Kidney (tissue), 14 donors: ENCODE results near the gene DEFB132. TPM values are rescaled to one million over a fixed set of nuclear protein-coding genes. Genes with fewer than 3 reads are reported as not detected.

Source experiments
- DNase-seq, 5 donors: peaks; one replicate each; pipeline ENCODE4 v3.0.0-alpha.2; 2013 to 2020
- FAIRE-seq: peaks from 2 replicates; lab custom pipeline; 2012; peaks lifted over from hg19 to GRCh38; lab: Jason Lieb, UNC
- H3K27ac ChIP-seq, 2 donors: one replicate each; pipeline ENCODE4 v1.7.0; 2013; ENCODE audit warnings: low read depth in 2 of 2, low read length in 2 of 2, inconsistent platforms in 1 of 2
- H3K27me3 ChIP-seq: one replicate; pipeline ENCODE4 v1.7.1; 2013; ENCODE audit warnings: low read length, inconsistent platforms; ENCODE audit not compliant: control insufficient read depth, insufficient read depth
- H3K36me3 ChIP-seq, 3 donors: one replicate each; pipeline versions ENCODE4 v1.7.0 to v1.7.1; 2013; ENCODE audit warnings: low read length in 3 of 3, control low read depth in 1 of 3, inconsistent platforms in 1 of 3; ENCODE audit not compliant: insufficient read depth in 3 of 3, control insufficient read depth in 2 of 3
- H3K4me1 ChIP-seq, 3 donors: one replicate each; pipeline versions ENCODE4 v1.7.0 to v1.7.1; 2013; ENCODE audit warnings: low read length in 3 of 3, inconsistent platforms in 1 of 3, low read depth in 1 of 3; ENCODE audit not compliant: control insufficient read depth in 2 of 3, insufficient read depth in 2 of 3
- H3K4me3 ChIP-seq, 3 donors: one replicate each; pipeline versions ENCODE4 v1.7.0 to v1.8.1; 2013; ENCODE audit warnings: low read length in 3 of 3, control low read depth in 1 of 3, inconsistent platforms in 1 of 3
- H3K9ac ChIP-seq, 3 donors: one replicate each; pipeline versions ENCODE4 v1.7.0 to v1.7.1; 2013; ENCODE audit warnings: low read length in 3 of 3, control low read depth in 1 of 3, inconsistent platforms in 1 of 3
- H3K9me3 ChIP-seq, 3 donors: one replicate each; pipeline versions ENCODE4 v1.7.0 to v1.7.1; 2013; ENCODE audit warnings: low read length in 3 of 3, control low read depth in 1 of 3, inconsistent platforms in 1 of 3; ENCODE audit not compliant: control insufficient read depth in 2 of 3, insufficient read depth in 1 of 3
- CTCF ChIP-seq: IDR thresholded peaks from 3 replicates; pipeline ENCODE4 v1.5.1; 2012; ENCODE audit warnings: mild to moderate bottlenecking, moderate library complexity, borderline replicate concordance; ENCODE audit not compliant: insufficient read depth; ENCODE audit errors: extremely low read depth
- intact Hi-C: fragments of 100-400 bp; cut with DNase I; formaldehyde crosslinking; loops from one replicate; pipeline ENCODE4 v1.11.1; 2022
- polyA plus RNA-seq: library from polyadenylated mRNA; stranded (reverse); fragments of 350-450 nt; fragmentation: Illumina TruSeq; extraction: RNeasy Lipid Tissue Mini Kit (QIAGEN cat#74804); gene quantifications from one replicate; pipeline ENCODE4 v1.2.3, GENCODE V29; 2014; ENCODE audit warnings: low read depth, low replicate concordance; ENCODE audit not compliant: insufficient read depth
- total RNA-seq: library from RNA; stranded (reverse); fragmentation: NEBNext Ultra II Directional; extraction: Animal tissue kit (Norgen Biotek cat#: 25700); gene quantifications from one replicate; pipeline ENCODE4 v1.2.1, GENCODE V29; 2021
- donor health status: control.
- donor health status: control.
- donor health status: control.
- donor health status: control.
- donor health status: control.
- donor health status: DM: yes; HTN: yes; CAD: no.
- donor health status: Normal renal cell carcinoma (clear cell type).

The DEFB132 gene
- total and polyA plus RNA-seq, 2 donors from 2014 or later, result 0.24 TPM; not detected in 1

DNA sequence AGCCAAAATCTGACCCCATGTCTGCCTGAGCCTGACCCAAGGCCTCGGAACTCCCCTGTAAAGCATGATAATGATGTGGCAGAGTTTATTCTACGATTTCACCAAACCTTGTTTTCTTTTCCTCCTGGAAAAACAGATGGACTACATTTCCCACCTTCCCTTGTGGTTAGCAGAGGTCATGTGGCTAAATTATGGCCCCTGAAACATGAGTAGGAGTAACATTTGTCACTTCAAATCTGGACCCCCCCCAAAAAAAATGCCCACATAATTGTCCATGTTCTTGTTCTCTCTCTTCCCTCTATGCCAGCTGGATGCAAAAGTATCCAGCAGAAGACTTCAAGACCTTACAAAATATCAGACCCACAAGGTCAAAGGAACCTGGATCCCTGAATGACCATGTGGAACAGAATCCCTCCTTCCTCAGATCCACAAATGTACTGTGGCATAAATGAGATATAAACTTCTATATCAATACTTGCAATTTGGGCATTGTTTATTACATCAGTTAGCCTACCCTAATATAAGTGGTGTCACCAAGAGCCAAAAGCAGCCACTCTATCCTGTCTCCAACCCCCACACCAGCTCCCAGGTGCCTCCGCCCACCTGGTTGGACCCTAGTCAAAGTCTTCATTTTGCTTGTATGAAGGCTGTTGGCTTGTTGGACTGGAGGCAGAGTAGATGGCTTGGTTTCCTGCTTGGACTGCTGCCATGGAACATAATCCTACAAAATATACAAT lies 31.6 kb downstream of the DEFB132 start:
- intact Hi-C loops, result no loop called here
- Histone ChIP-seq H3K9ac (peak overlapping the region in 1 of 3 donors; percentile 88), H3K4me1 (peaks cover 0 to 11% (median 9%) of the 10 kb centered on the region in 3 donors), H3K27me3 (no peaks in the 10 kb centered on the region), H3K9me3 (no peaks in the 10 kb centered on the region), H3K27ac (no peak overlapping the region), H3K4me3 (peak overlapping the region; percentile 84 to 96 (median 93)), H3K36me3 (no peaks in the 10 kb centered on the region)
- DNase-seq (no peak), FAIRE-seq (no peak)
- no peak for TF ChIP-seq CTCF

DNA sequence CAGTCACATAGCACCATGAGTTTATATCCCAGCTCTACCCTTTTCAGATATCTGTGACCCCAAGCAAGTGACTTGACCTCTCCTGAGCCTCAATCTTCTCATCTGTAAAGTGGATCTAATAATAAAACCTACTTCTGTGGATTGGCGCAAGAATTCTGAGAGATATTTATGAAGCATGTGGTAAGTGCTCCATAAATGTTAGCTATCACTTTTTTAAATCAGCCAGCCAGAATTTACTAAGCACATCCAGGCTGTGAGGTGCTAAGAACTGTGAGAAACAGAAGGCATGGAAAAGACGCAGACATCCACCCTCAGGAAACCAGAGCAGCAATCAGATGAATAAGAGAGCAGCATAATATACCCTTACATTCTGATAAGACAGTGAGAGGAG lies 32.2 kb downstream of the DEFB132 start:
- intact Hi-C loops, result no loop called here
- Histone ChIP-seq H3K4me3 (peak overlapping the region; percentile 84 to 96 (median 93)), H3K4me1 (peaks cover 0 to 11% (median 9%) of the 10 kb centered on the region in 3 donors), H3K9ac (peak overlapping the region; percentile 77 to 94 (median 88)), H3K36me3 (no peaks in the 10 kb centered on the region), H3K27ac (peak overlapping the region; percentile 63 to 88), H3K27me3 (no peaks in the 10 kb centered on the region), H3K9me3 (no peaks in the 10 kb centered on the region)
- no peak for TF ChIP-seq CTCF
- DNase-seq (peak in 1 of 5 donors; percentile 2), FAIRE-seq (no peak)

DNA sequence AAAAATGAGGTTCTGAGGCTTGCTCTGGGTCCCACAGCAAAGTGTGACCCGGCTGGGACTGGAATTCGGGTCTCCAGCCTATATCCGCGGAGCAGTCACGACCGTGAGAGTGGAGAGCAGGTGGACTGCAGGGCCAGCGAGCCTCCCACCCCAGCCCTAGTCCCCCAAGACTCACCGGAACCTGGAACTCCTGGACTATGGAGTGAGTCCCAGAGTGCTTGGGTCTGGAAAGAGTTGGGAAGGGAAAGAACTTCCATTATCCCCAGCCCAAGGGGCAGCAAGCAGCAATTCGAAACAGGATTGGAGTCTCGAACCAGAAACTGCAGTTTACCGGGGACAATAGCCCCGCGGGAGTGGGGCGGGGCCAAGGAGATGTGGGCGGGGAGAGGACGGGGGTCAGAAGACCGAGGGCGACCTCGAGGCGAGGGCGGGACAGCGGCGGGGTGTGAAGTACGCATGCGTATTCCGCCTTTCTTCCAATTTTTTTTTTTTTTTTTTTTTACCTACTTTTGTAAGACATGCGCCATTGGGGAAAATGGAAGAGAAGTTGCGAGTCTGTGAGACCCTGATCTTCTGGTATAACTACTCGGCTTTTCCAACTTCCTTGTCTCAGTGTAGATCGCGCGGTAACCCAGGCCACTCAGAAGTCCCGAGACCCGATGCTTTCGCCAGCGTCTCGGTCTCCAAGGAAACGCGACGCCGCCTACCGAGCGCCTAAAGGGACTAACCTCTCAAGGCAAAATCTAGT lies 32.7 kb downstream of the DEFB132 start, which contains the start of gene C20orf96:
TSS of gene C20orf96 (minus strand) at position 667 of the 748 bp plus-strand sequence. CDS start at position 527, 140 bp downstream.
- no peaks in the 10 kb centered on the region for H3K36me3 ChIP-seq
- TF ChIP-seq CTCF, result peak; percentile 13
- H3K9ac ChIP-seq, result peak within 1 kb of the TSS; percentile 77 to 94 (median 88)
- DNase-seq, result peak; percentile 93 to 98 (median 97)
- H3K4me1 ChIP-seq, result peaks cover 0 to 11% (median 9%) of the 10 kb centered on the region in 3 donors
- H3K4me3 ChIP-seq, result peak within 1 kb of the TSS; percentile 84 to 96 (median 93)
- H3K27me3 ChIP-seq, result no peaks in the 10 kb centered on the region
- H3K9me3 ChIP-seq, result no peaks in the 10 kb centered on the region
- intact Hi-C loops, result no loop called here
- FAIRE-seq, result peak; percentile 32
- H3K27ac ChIP-seq, result peak within 1 kb of the TSS; percentile 63 to 88
